ENCODE results near the gene P2RY12.

P2RY12 gene

GRCh38 chr3:151384741-151385174, at the start of gene P2RY12:
Gene P2RY12, minus strand, starts transcription at chr3:151384753. Its CDS starts 45,908 bp downstream, at chr3:151338845.
- DNase-seq, result peak; percentile 51 to 85 (median 83)

GRCh38 chr3:151432616-151433372, 48.2 kb upstream of the P2RY12 start:
- DNase-seq, result no peak

DNA sequence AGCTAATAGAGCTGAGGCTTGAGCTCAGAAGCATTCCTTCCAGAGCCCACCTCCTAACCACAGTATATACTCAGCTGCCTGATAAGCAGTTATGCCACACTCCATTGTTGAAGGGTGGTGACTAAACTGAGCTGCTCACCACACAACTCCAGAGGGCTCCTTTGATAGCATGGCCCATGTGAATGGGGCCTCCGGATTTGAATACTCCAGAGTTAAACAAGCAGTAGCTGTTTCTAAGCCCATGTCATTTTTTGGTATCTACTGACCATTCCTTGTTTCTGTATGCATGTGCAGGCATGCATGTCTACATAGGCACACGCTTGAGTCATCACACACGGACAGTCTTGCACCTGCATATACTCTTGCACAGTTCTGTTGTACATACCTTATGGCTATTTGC, 47.4 kb upstream of the P2RY12 start:
- no peak for DNase-seq

GRCh38 chr3:151430821-151431484, 46.4 kb upstream of the P2RY12 start:
- DNase-seq, result no peak

GRCh38 chr3:151428386-151428785, 43.8 kb upstream of the P2RY12 start:
- no peak for DNase-seq

DNA sequence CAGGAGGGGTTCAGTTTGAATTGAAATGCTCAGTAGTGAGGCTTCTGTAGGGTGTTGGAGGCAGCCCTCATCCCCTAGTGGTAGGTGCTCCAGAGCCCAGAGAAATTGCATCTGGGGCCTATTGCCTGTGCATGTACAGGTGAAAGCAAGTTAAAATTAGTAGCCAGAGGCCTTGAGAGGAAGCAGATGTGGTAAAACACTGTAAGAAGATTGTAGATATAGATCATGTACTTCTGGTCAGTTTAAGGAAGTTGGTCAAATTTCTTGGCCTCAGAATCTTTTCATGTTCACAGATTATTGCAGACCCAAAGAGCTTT, 41.7 kb upstream of the P2RY12 start:
- no peak for DNase-seq

DNA sequence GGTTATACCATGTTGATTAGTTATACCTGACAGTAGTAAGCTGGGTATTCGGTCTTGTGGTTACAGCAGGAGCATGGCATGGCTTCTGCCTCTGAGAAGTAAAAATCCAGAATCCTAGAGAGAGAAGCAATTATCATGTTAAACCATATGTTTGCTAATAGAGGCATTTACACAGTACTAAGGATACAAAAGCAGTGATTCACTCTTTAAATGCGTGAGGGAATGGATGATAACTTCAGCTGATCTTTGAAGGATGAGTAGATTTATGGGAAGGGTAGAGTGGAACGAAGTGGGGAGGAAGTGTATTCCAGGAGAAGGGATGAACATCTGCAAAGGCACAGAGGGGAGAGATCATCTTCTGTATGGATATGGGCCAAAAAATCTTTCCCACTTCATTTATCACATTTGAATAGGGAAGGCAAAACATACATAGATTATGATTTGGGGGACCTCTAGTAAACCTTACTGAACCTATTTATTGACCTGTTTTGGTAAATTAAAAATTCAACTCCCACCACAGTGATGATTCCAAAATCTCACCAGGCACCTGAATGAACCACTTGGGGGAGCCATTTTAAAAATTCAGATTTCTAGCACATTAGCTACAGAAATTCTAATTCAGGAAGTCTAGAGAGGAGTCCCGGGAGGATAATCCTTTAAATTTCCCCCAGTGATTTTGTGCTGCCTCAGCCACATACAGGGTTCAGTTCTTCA, 41.2 kb upstream of the P2RY12 start:
- peak in 2 of 3 donors; percentile 5 to 27 for DNase-seq

- no peak for DNase-seq
These were observed 38.5 kb upstream of the P2RY12 start for GRCh38 chr3:151423091-151423490.

DNA sequence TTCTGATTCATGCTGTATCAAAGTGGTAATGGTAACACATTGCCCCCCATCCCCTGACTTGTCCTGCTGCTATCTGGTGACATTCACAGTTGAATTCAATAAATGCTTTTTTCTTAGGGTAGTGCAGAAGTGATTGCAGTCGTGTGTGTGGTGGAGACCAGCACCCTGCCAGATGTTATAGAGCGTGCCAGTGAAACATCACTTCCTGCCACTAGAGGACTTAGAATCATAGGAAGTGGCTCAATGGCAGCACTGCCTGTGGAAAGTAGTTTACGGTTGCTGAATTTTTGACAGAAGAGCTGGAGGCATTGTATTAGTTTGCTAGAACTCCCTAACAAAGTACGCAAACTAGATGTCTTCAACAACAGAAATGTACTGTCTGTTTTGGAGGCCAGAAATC, 37.4 kb upstream of the P2RY12 start:
- DNase-seq, result peak in 2 of 3 donors; percentile 7 to 24

- DNase-seq, result no peak
These were observed 35.3 kb upstream of the P2RY12 start for GRCh38 chr3:151419806-151420205.

- DNase-seq, result no peak
These were observed 30.7 kb upstream of the P2RY12 start for GRCh38 chr3:151415289-151415688.

- peak in 1 of 3 donors; percentile 12 for DNase-seq
These were observed 28.4 kb upstream of the P2RY12 start for GRCh38 chr3:151412989-151413388.

DNA sequence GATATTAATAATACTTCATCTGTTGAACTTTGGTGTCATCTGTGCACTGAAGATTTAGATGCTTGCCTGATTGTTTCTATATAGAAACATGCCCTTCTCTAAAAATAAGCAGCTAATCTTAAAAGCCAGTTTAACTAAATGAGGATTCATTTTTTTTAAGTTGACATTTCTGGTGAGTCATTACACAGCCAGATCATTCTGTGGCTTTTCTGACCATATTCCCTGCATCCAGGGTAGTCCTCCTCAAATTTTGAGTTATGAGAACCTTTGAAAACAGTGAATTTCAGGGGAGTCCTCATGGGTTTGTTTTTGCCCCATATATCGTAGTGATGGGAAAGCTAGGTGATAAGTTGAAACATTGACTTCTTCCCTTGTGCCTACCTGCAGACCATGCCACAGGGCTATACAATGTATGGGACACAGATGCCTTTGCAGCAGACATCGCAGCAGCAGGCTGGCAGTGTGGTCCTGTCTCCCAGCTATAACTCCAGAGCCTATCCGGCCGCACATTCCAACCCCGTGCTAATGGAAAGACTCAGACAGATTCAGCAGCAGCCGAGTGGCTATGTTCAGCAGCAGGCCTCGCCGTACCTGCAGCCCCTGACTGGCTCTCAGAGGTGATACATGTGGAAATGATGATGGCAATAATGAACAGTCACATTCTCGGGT, 26.5 kb upstream of the P2RY12 start:
- DNase-seq, result no peak

- no peak for DNase-seq
These were observed 23.4 kb upstream of the P2RY12 start for GRCh38 chr3:151407928-151408327.

GRCh38 chr3:151404316-151404715, 19.8 kb upstream of the P2RY12 start:
- peak in 2 of 3 donors; percentile 25 to 56 for DNase-seq

GRCh38 chr3:151403246-151403645, 18.7 kb upstream of the P2RY12 start:
- peak in 1 of 3 donors; percentile 41 for DNase-seq

DNA sequence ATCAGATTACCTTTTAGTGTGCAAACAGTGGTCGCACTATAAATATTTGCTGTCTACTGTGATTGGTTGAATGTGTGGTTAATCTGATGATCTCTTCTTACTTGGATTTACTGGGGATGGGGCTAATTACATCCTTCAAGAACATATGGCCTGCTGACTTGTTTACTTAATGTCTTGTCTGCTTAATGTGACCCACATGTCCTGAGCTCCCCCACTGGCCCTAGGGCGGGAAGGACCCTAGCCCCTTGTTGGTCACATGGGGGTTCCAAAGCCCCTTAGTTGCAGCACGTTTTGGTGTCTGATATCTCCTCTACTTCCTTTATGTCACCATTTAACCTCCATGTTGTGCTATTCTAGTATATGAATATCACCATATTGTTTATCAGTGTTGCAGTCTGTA, 17.8 kb upstream of the P2RY12 start:
- no peak for DNase-seq

- no peak for DNase-seq
These were observed 15.8 kb upstream of the P2RY12 start for GRCh38 chr3:151400341-151400740.

DNA sequence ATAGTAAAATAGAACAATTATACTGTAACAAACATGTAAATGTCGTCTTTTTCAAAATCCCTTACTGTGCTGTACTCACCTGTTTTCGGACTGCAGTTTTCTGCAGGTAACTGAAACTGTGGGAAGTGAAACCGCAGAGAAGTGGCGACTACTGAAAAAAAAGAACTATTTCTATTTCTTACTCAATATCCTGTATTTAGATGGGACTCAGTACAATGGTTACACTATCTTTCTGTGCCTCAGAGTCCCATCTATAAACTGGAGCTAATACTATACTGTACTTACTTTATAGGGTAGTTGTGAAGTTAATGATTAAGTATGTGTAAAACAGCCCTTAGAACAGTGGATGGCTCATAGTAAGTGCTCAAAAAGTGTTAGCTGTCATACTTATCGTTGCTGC, 14.3 kb upstream of the P2RY12 start:
- DNase-seq, result peak in 1 of 3 donors; percentile 26

DNA sequence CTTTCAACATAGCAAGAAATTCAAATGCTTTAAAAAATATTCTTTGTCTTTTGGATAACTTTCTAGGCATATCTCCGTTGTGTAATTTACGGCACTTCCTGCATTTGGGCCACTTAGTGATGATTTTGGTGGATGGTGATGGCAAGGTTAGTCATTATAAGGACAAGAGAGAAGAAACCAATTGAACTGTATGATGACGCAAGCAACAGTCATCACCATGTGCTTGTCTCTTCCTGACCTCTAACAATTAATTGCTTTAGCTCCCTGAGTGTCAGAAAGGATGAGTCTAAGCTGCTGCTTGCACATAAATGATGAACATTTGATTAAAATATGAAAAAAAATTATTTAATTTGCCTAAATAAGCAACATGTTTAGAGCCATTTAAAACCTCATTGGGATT, 11.3 kb upstream of the P2RY12 start:
- DNase-seq, result peak; percentile 75 to 94 (median 91)

DNA sequence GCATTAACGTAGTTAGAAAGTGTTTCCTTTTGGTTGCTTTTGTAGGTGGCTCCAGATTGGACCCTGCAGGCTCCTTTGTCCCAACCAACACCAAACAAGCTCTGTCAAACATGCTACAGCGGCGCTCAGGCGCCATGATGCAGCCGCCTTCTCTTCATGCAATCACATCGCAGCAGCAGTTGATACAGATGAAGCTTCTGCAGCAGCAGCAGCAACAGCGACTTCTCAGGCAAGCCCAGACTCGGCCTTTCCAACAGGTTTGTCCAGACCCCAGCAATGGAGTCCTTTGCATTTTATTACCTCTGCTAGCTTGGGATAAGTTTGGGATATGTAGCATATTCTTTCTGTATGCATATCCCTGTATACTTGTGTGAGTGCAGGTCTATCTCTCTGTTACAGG, 10.1 kb upstream of the P2RY12 start:
- DNase-seq, result no peak

DNA sequence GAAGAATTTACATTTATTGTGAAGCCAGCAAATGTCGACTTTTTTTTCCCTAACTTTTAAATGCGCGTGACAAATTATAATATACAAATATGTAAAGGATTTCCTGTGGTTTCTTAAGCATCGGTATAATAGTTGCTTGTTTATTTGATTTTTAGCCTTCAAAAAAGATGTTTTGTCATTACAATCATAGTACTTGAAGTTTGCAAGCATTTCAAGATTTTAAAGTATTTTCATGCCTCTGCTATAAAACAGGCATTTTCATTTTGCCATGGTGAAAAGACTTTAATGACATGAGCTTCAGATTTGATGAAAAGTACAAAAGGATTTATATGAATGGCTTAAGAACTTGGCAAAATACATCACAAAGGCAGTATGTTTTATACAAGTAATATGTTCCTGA, 9.4 kb upstream of the P2RY12 start:
- no peak for DNase-seq

GRCh38 chr3:151393146-151393830, 8.7 kb upstream of the P2RY12 start:
- DNase-seq, result peak in 1 of 3 donors; percentile 29
